CD8-positive, alpha-beta memory T cell (primary cell): ENCODE data around the gene BASP1. TPM values are rescaled to one million over a fixed set of nuclear protein-coding genes. Genes with fewer than 3 reads are reported as not detected.

Experiments used
- CTCF ChIA-PET: fragments of 350-600 bp; sonication (Branson Sonifier 250); formaldehyde crosslinking; loops from one replicate; lab custom pipeline; 2021; ENCODE audit warnings: antibody characterized with exemption; lab: Charles Lee
- POLR2A ChIA-PET: fragments of 350-600 bp; sonication (Branson Sonifier 250); formaldehyde crosslinking; loops from one replicate; lab custom pipeline; 2021; ENCODE audit warnings: antibody characterized with exemption; lab: Charles Lee
- DNase-seq, 5 donors: peaks; one replicate each; pipeline versions ENCODE4 v3.0.0 to v3.0.0-alpha.2; 2020 to 2022; ENCODE audit warnings: mixed read lengths in 1 of 5
- H3K27ac ChIP-seq: one replicate; pipeline ENCODE4 v1.7.0; 2013; ENCODE audit warnings: low read depth, mild to moderate bottlenecking, low read length, moderate library complexity
- H3K27me3 ChIP-seq: 2 replicates; pipeline ENCODE4 v1.7.0; 2013; ENCODE audit warnings: low read length, mild to moderate bottlenecking; ENCODE audit not compliant: insufficient read depth, poor library complexity, severe bottlenecking
- H3K36me3 ChIP-seq: 2 replicates; pipeline ENCODE4 v1.7.0; 2013; ENCODE audit warnings: mild to moderate bottlenecking, low read length, moderate library complexity; ENCODE audit not compliant: insufficient read depth
- H3K4me1 ChIP-seq: 2 replicates; pipeline ENCODE4 v1.7.0; 2013; ENCODE audit warnings: mild to moderate bottlenecking, low read length, moderate library complexity; ENCODE audit not compliant: insufficient read depth
- H3K4me3 ChIP-seq: 2 replicates; pipeline ENCODE4 v1.7.0; 2013; ENCODE audit warnings: mild to moderate bottlenecking, low read length
- H3K9me3 ChIP-seq: 2 replicates; pipeline ENCODE4 v1.7.0; 2013; ENCODE audit warnings: mild to moderate bottlenecking, low read length
- H3K27ac Mint-ChIP-seq, 8 donors: one replicate each; pipeline ENCODE4 v1.8.0; 2020 to 2021; ENCODE audit warnings: mixed read lengths in 8 of 8, mild to moderate bottlenecking in 6 of 8, inconsistent platforms in 3 of 8, moderate library complexity in 3 of 8
- H3K27me3 Mint-ChIP-seq, 2 donors: one replicate each; pipeline ENCODE4 v1.8.0; 2020 to 2021; ENCODE audit warnings: mixed read lengths in 2 of 2, mild to moderate bottlenecking in 1 of 2, moderate library complexity in 1 of 2
- H3K36me3 Mint-ChIP-seq, 3 donors: one replicate each; pipeline ENCODE4 v1.8.0; 2020 to 2021; ENCODE audit warnings: mixed read lengths in 3 of 3, inconsistent platforms in 1 of 3, mild to moderate bottlenecking in 1 of 3
- H3K4me1 Mint-ChIP-seq, 3 donors: one replicate each; pipeline ENCODE4 v1.8.0; 2020 to 2021; ENCODE audit warnings: mixed read lengths in 3 of 3, inconsistent platforms in 1 of 3, mild to moderate bottlenecking in 1 of 3
- H3K4me3 Mint-ChIP-seq, 7 donors: one replicate each; pipeline ENCODE4 v1.8.0; 2020 to 2021; ENCODE audit warnings: mixed read lengths in 7 of 7, mild to moderate bottlenecking in 6 of 7, moderate library complexity in 4 of 7, inconsistent platforms in 2 of 7
- H3K9me3 Mint-ChIP-seq, 5 donors: one replicate each; pipeline ENCODE4 v1.8.0; 2020 to 2022; ENCODE audit warnings: mixed read lengths in 5 of 5, mild to moderate bottlenecking in 3 of 5, moderate library complexity in 2 of 5, inconsistent platforms in 1 of 5
- polyA plus RNA-seq: library from polyadenylated mRNA; unstranded; fragments of 300-500 nt; fragmentation: Illumina TruSeq; gene quantifications from one replicate; pipeline ENCODE4 v1.2.3, GENCODE V29; 2021
- total RNA-seq, 2 experiments: library from RNA; stranded (reverse); gene quantifications; one replicate each; pipeline ENCODE4 v1.2.3, GENCODE V29; 2021

Gene BASP1
- total and polyA plus RNA-seq, 3 experiments from 2014 or later = 0.28 to 0.49 TPM; not detected in 1

DNA sequence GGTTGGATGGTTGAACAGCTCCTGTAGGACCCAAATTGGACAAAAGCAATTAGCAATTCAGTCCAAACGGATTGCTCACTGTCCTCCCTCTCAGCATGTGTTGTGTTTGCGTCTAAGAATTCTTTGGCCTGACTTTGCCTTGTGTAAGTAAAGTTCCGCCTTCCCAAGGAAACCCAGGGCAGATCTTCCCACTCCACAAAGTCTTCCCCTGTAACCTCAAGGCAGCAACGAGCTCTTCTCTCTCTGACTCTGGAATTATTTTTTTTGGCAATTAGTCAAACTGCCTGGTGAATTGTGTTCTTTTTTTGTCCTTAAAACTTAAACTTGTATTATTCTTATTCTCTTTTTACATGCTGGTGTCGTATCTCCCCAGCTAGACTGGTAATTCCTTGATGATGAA is 20.7 kb upstream of the BASP1 start:
- no peaks in the 10 kb centered on the region for H3K4me1 Mint-ChIP-seq
- H3K4me3 ChIP-seq = no peak overlapping the region
- no peak overlapping the region for H3K27ac ChIP-seq
- H3K9me3 Mint-ChIP-seq = peaks cover 0 to 4% (median 2%) of the 10 kb centered on the region in 5 donors
- H3K4me3 Mint-ChIP-seq = no peak overlapping the region
- POLR2A ChIA-PET = no interaction called here
- no peaks in the 10 kb centered on the region for H3K9me3 ChIP-seq
- H3K4me1 ChIP-seq = no peaks in the 10 kb centered on the region
- H3K27me3 ChIP-seq = no peaks in the 10 kb centered on the region
- no peak overlapping the region for H3K27ac Mint-ChIP-seq
- CTCF ChIA-PET = no interaction called here
- H3K36me3 Mint-ChIP-seq = no peaks in the 10 kb centered on the region
- H3K27me3 Mint-ChIP-seq = peaks cover 0 to 1% of the 10 kb centered on the region in 2 donors
- no peak for DNase-seq
- no peaks in the 10 kb centered on the region for H3K36me3 ChIP-seq

- Mint-ChIP-seq H3K27ac (no peak overlapping the region), H3K36me3 (no peaks in the 10 kb centered on the region), H3K4me3 (no peak overlapping the region), H3K27me3 (peaks cover 0 to 7% of the 10 kb centered on the region in 2 donors), H3K4me1 (no peaks in the 10 kb centered on the region), H3K9me3 (peaks cover 0 to 2% (median under 1%) of the 10 kb centered on the region in 5 donors)
- POLR2A ChIA-PET = no interaction called here
- Histone ChIP-seq H3K4me1 (no peaks in the 10 kb centered on the region), H3K9me3 (no peaks in the 10 kb centered on the region), H3K4me3 (no peak overlapping the region), H3K27me3 (no peaks in the 10 kb centered on the region), H3K36me3 (no peaks in the 10 kb centered on the region), H3K27ac (no peak overlapping the region)
- DNase-seq = no peak
- CTCF ChIA-PET = no interaction called here
Measured at GRCh38 chr5:17203329-17204132, 13.9 kb upstream of the BASP1 start.

GRCh38 chr5:17204133-17204489 is 13.3 kb upstream of the BASP1 start:
- H3K27me3 ChIP-seq = no peaks in the 10 kb centered on the region
- no peaks in the 10 kb centered on the region for H3K36me3 Mint-ChIP-seq
- H3K4me3 ChIP-seq = no peak overlapping the region
- no peaks in the 10 kb centered on the region for H3K4me1 ChIP-seq
- no peaks in the 10 kb centered on the region for H3K9me3 ChIP-seq
- POLR2A ChIA-PET = no interaction called here
- no peak overlapping the region for H3K27ac Mint-ChIP-seq
- peaks cover 0 to 7% of the 10 kb centered on the region in 2 donors for H3K27me3 Mint-ChIP-seq
- H3K27ac ChIP-seq = no peak overlapping the region
- peaks cover 0 to 3% (median 2%) of the 10 kb centered on the region in 5 donors for H3K9me3 Mint-ChIP-seq
- DNase-seq = no peak
- CTCF ChIA-PET = no interaction called here
- H3K36me3 ChIP-seq = no peaks in the 10 kb centered on the region
- no peak overlapping the region for H3K4me3 Mint-ChIP-seq
- H3K4me1 Mint-ChIP-seq = no peaks in the 10 kb centered on the region

GRCh38 chr5:17206021-17206420 is 11.4 kb upstream of the BASP1 start:
- Histone ChIP-seq H3K4me1 (no peaks in the 10 kb centered on the region), H3K36me3 (no peaks in the 10 kb centered on the region), H3K27me3 (no peaks in the 10 kb centered on the region), H3K4me3 (no peak overlapping the region), H3K9me3 (no peaks in the 10 kb centered on the region), H3K27ac (no peak overlapping the region)
- Mint-ChIP-seq H3K9me3 (peaks cover 0 to 7% (median 0%) of the 10 kb centered on the region in 5 donors), H3K36me3 (no peaks in the 10 kb centered on the region), H3K27me3 (peaks cover 0 to 7% of the 10 kb centered on the region in 2 donors), H3K4me1 (no peaks in the 10 kb centered on the region), H3K27ac (no peak overlapping the region), H3K4me3 (no peak overlapping the region)
- ChIA-PET POLR2A (no interaction called here), CTCF (no interaction called here)
- no peak for DNase-seq

GRCh38 chr5:17212191-17212590 is 5.2 kb upstream of the BASP1 start:
- peaks cover 0 to 4% (median 2%) of the 10 kb centered on the region in 3 donors for H3K4me1 Mint-ChIP-seq
- no peak overlapping the region for H3K27ac Mint-ChIP-seq
- peaks cover 17 to 20% of the 10 kb centered on the region in 2 donors for H3K27me3 Mint-ChIP-seq
- ChIA-PET CTCF (no interaction called here), POLR2A (no interaction called here)
- no peak overlapping the region for H3K27ac ChIP-seq
- H3K9me3 ChIP-seq = no peaks in the 10 kb centered on the region
- H3K36me3 Mint-ChIP-seq = no peaks in the 10 kb centered on the region
- no peaks in the 10 kb centered on the region for H3K4me1 ChIP-seq
- peaks cover 0 to 12% (median 7%) of the 10 kb centered on the region in 5 donors for H3K9me3 Mint-ChIP-seq
- no peak overlapping the region for H3K4me3 ChIP-seq
- H3K36me3 ChIP-seq = no peaks in the 10 kb centered on the region
- H3K4me3 Mint-ChIP-seq = no peak overlapping the region
- DNase-seq = no peak
- H3K27me3 ChIP-seq = no peaks in the 10 kb centered on the region

GRCh38 chr5:17212996-17213395 is 4.4 kb upstream of the BASP1 start:
- H3K4me1 ChIP-seq = no peaks in the 10 kb centered on the region
- DNase-seq = no peak
- no peak overlapping the region for H3K4me3 Mint-ChIP-seq
- peaks cover 0 to 12% (median 7%) of the 10 kb centered on the region in 5 donors for H3K9me3 Mint-ChIP-seq
- no peaks in the 10 kb centered on the region for H3K36me3 Mint-ChIP-seq
- POLR2A ChIA-PET = no interaction called here
- no peak overlapping the region for H3K27ac Mint-ChIP-seq
- H3K27me3 ChIP-seq = no peaks in the 10 kb centered on the region
- CTCF ChIA-PET = no interaction called here
- peaks cover 0 to 4% (median 2%) of the 10 kb centered on the region in 3 donors for H3K4me1 Mint-ChIP-seq
- no peak overlapping the region for H3K4me3 ChIP-seq
- H3K9me3 ChIP-seq = no peaks in the 10 kb centered on the region
- H3K36me3 ChIP-seq = no peaks in the 10 kb centered on the region
- no peak overlapping the region for H3K27ac ChIP-seq
- H3K27me3 Mint-ChIP-seq = peaks cover 17 to 20% of the 10 kb centered on the region in 2 donors

GRCh38 chr5:17213938-17214337 is 3.5 kb upstream of the BASP1 start:
- no peak overlapping the region for H3K27ac ChIP-seq
- no peaks in the 10 kb centered on the region for H3K27me3 ChIP-seq
- Mint-ChIP-seq H3K9me3 (peaks cover 3 to 15% (median 7%) of the 10 kb centered on the region in 5 donors), H3K4me3 (no peak overlapping the region), H3K4me1 (peaks cover 0 to 6% (median 3%) of the 10 kb centered on the region in 3 donors), H3K27me3 (peaks cover 20 to 23% of the 10 kb centered on the region in 2 donors), H3K27ac (no peak overlapping the region), H3K36me3 (no peaks in the 10 kb centered on the region)
- H3K9me3 ChIP-seq = no peaks in the 10 kb centered on the region
- H3K4me1 ChIP-seq = peaks cover 3% of the 10 kb centered on the region
- DNase-seq = no peak
- H3K4me3 ChIP-seq = no peak overlapping the region
- no peaks in the 10 kb centered on the region for H3K36me3 ChIP-seq
- ChIA-PET POLR2A (no interaction called here), CTCF (no interaction called here)

DNA sequence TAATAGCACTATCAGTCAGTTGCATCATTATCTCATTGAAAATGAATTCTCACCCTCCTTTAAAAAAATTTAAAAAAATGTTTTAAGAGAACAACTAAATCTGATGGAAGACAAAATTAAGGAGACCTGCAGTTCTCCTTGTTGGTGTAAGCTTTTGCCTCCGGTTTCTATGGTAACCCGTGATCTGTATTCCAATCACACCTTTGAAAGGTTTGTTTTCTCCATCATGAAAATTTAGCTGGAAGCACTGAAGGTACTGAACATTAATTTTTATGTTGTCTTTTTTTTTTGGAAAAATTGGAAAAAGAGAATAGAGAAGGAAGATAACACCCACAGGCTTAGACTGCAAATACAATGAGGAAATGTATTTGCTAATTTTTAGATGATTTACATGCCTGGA is 2.5 kb upstream of the BASP1 start:
- Histone ChIP-seq H3K36me3 (no peaks in the 10 kb centered on the region), H3K4me1 (peaks cover 5% of the 10 kb centered on the region), H3K27me3 (no peaks in the 10 kb centered on the region), H3K4me3 (no peak overlapping the region), H3K27ac (no peak overlapping the region), H3K9me3 (no peaks in the 10 kb centered on the region)
- ChIA-PET POLR2A (no interaction called here), CTCF (no interaction called here)
- Mint-ChIP-seq H3K4me3 (no peak overlapping the region), H3K36me3 (no peaks in the 10 kb centered on the region), H3K4me1 (peaks cover 3 to 11% (median 6%) of the 10 kb centered on the region in 3 donors), H3K9me3 (peaks cover 4 to 19% (median 7%) of the 10 kb centered on the region in 5 donors), H3K27me3 (peaks cover 28 to 29% of the 10 kb centered on the region in 2 donors), H3K27ac (no peak overlapping the region)
- DNase-seq = no peak
